Stomach (tissue), 4 donors: Measurements from ENCODE around the gene ARHGAP15.

Experiments
- POLR2A ChIP-seq, 4 donors: fragments of 450-650 bp; IDR thresholded peaks; one replicate each; pipeline ENCODE4 v1.6.1; 2016; ENCODE audit warnings: antibody characterized with exemption in 4 of 4, control low read depth in 2 of 4, mild to moderate bottlenecking in 1 of 4, moderate library complexity in 1 of 4
- POLR2AphosphoS5 ChIP-seq, 3 donors: sonication (generic); formaldehyde crosslinking; IDR thresholded peaks; one replicate each; pipeline ENCODE4 v1.6.1; 2016; ENCODE audit warnings: antibody characterized with exemption in 3 of 3
- TF ChIP-seq, protein P1 (sequence below), 7 experiments: fragments of 450-650 bp in 4 of 7; fragments of 200-600 bp in 3 of 7; sonication (generic) in 3 of 7; IDR thresholded peaks; one replicate each; pipeline ENCODE4 v1.5.1; 2016 to 2019; ENCODE audit warnings: antibody characterized with exemption in 7 of 7, control low read depth in 2 of 7, mild to moderate bottlenecking in 1 of 7

DNA sequence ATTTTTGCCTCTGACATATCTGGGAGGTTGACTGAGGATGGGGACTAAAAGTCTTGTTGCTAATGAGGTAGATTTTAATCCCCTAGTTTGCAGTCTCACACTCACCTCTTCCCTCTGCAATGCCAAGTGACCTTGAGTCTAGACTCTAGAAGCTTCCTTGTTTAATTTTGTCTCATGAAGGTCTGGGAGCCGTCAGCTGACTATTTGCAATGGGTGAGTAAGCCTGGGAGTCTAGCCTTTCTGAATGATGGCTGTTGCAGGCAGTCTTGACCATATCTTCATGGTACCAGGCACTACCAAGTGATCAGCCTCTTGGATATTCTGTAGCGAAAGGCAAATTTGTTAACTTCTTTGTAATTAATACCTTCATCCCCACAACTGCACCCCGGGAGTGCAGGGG lies 61.2 kb downstream of the ARHGAP15 start:
- TF ChIP-seq, protein P1, sequence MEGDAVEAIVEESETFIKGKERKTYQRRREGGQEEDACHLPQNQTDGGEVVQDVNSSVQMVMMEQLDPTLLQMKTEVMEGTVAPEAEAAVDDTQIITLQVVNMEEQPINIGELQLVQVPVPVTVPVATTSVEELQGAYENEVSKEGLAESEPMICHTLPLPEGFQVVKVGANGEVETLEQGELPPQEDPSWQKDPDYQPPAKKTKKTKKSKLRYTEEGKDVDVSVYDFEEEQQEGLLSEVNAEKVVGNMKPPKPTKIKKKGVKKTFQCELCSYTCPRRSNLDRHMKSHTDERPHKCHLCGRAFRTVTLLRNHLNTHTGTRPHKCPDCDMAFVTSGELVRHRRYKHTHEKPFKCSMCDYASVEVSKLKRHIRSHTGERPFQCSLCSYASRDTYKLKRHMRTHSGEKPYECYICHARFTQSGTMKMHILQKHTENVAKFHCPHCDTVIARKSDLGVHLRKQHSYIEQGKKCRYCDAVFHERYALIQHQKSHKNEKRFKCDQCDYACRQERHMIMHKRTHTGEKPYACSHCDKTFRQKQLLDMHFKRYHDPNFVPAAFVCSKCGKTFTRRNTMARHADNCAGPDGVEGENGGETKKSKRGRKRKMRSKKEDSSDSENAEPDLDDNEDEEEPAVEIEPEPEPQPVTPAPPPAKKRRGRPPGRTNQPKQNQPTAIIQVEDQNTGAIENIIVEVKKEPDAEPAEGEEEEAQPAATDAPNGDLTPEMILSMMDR (IDR thresholded peaks at IDR 0.05) = no peak
- no peak for TF ChIP-seq POLR2AphosphoS5 (IDR thresholded peaks at IDR 0.05)
- TF ChIP-seq POLR2A (IDR thresholded peaks at IDR 0.05) = no peak
